Fibroblast of skin of right quadriceps (primary cell): ENCODE measurements around the gene BEND3.
"Not testable (repeated sequence)": the region's sequence is repeated elsewhere in the genome, so short reads cannot be mapped to it uniquely, and the experiment has no call there.

ENCODE experiments used
- DNase-seq: peaks from one replicate; pipeline ENCODE4 v3.0.0-alpha.2; 2013

The BEND3 gene

DNA sequence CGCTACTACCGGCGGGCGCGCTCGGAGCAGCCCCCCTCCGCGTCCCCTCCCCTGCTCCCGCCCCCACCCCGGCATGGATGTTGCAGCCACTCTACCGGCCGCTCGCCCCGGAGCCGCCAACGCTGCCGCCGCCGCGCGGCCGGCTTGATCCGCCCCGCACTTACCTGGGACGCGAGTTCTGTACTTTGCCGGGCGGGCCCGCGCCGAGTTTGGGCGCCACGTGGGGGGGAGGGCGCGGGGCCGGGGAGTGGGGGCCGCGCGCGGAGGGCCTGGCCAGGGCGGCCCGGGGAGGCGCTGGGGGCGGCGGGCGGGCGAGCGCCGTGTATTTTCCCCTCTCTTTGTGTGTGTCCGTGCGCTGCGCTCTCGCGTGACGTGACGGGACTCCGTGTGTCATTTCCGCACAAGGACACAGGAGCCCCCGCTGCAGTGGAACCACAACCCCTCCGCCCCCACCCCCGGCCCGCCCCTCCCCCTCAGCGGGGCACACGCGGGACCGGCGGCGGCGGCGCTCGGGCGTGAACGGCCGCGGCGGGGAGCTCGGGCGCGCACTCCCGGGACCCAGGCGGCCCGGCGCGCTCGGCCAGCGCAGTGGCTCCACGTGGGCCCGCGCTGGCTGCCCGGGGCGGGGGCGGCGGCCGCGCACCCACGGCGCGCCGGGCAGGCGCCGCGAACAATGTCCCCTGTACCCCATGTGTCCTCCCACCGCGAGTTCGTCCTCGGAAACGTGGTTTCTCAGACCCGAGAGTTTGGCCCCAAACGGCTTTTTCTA is at the start of gene BEND3:
Gene BEND3, minus strand, starts transcription at position 590 of the 769 bp plus-strand sequence. CDS start 16,230 bp downstream, outside the sequence.
- DNase-seq, result peak; percentile 20

DNA sequence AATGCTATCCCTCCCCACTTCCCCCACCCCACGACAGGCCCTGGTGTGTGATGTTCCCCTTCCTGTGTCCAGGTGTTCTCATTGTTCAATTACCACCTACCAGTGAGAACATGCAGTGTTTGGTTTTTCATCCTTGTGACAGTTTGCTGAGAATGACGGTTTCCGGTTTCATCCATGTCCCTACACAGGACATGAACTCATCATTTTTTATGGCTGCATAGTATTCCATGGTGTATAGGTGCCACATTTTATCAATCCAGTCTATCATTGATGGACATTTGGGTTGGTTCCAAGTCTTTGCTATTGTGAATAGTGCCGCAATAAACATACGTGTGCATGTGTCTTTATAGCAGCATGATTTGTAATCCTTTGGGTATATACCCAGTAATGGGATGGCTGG is 49.0 kb upstream of the BEND3 start:
- not testable (repeated sequence) for DNase-seq

DNA sequence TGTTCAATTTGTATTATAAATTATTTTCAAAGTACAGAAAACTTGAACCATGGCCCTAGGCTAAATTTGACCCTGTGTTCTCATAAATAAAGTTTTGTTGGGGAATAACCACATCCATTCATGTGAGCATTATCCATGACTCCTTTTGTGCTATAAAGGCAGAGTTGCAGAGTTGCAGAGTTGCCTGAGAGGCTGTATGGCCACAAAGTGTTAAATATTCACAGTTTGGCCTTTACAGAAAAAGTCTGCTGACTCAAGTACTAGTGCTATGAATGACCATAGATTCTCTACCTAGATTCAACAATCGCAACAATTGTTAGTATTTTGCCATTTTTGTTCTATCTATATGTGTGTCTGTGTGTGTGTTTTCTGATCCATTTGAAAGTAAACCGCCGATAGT is 46.2 kb upstream of the BEND3 start:
- no peak for DNase-seq

DNA sequence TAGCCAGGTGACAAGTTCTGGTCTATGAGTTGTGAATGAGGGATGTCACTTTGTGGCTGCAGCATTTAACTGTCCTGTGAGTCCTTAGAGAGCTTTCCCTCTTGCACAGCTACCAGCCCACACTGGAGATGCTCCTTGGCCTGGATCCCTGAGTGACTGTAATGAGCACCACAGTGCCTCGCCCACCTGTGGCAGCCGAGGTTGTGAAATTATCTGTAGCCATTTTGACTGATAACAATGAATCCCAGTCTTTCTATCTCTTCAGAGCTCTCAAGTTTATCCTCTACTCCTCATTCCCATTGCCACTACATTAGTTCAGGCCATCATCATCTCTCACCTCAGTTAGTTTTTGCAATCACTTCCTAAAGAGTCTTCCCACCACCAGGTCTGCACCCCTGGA is 41.3 kb upstream of the BEND3 start:
- DNase-seq, result no peak

DNA sequence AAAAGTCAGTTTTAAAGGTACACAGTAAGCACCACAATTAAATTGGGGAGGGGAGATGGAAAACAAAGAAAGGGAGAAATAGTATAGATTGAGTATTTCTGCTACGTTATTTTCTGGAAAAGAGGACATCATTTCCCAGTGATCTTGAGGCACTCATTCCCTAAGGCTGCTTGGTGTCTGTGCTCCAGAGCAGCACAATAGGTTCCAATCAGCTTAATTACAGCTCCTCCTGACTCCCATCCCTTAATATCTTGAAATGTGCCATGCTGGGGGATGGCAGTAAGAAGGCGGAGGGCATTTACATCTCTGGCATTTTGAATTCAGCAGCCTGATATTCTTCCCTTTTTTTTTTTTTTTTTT is 39.5 kb upstream of the BEND3 start:
- DNase-seq, result no peak

DNA sequence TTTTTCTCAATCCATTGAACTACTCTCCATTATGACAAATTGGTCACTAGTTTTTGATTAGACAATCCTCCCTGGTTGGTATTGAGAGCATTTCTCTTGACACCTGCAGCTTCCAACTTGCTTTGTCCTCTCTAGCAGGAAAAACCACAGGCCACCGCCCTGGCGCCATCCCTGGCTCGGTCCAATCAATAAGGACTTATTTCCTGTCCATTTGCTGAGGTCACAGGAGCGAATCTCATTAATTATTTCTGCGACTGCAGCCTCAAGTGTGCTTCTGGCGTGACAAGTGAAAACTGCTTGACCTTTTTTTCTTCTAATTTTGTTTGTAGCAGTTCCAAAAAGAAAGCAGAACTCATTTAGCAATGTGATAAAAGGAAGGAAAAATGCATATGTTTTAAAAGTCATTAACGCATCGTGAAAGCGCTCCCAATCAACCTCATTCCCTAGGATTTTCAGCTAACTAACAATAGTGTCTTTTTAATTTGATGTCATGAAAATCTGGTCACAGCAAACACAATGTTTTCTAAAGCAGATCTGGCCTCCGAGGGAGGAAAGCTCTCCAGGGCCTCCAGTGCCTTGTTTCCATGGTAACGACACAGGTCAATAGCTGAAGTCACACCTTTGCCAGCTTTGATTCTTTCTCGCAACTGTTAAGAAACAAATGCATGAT is 39.0 kb upstream of the BEND3 start:
- no peak for DNase-seq

DNA sequence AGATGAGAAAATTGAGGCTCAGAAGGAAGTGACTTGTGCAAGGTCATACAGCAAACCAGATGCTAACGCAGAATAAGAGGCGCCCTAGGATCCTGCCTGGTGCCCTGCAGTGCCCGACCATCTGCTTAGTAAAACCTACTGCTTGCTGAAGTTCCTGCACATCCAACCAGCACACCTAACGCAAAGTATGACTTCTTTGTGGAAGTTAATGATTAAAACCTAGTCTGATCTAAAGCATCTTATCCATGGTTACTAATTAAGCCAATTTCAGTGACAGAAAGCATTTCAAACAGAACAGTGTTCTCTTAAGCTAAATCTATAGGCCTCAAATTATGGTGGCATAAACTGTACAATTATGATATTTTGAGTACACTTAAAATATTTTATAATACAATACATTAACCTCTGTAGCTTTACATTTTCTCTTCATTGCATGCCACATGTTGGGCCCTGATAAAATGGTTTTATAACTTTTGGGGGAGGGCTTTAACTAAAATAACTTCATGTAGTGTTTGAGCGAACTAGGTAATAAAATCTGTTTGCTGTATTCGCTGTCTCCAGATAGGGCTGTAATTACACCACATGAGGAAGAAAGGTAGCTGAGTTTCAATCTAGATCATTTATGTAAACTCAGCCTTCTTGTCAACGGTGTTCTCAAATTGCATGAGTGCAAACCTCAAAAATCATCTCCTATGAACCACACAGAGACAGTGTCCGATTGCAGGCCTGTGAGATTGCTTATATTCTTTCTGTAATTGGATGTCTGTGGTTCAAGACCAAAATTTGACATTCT is 37.5 kb upstream of the BEND3 start:
- peak; percentile 28 for DNase-seq

DNA sequence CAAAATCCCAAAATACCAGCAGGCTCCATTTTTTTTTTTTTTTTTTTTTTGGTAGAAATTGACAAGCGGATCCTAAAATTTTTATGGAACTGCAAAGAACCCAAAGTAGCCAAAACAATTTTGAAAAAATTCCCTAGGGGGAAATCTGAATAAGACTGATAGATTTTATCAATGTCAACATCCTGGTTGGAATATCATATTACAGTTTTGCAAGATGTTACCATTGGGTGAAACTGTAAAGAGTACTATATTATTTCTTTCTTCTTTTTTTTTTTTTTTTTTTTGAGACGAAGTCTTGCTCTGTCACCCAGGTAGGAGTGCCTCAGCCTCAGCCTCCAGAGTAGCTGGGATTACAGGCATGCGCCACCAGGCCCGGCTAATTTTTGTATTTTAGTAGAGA is 29.4 kb upstream of the BEND3 start:
- DNase-seq, result no peak

DNA sequence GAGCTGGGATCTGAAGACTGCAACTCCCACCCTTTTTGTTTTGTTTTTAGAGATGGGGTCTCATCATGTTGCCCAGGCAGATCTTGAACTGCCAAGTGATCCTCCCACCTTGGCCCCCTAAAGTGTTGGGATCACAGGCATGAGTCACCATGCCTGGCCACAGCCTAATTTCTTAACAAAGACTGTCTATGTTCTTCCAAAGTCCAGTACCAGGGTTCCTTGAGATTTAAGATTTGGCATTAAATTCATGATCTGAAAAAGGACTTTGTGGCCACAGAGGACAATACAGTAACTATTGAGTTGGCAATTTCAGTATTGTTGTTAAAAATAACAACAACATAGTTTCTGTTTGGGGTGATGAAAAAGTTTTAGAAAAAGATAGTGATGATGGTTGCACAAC is 28.7 kb upstream of the BEND3 start:
- no peak for DNase-seq

DNA sequence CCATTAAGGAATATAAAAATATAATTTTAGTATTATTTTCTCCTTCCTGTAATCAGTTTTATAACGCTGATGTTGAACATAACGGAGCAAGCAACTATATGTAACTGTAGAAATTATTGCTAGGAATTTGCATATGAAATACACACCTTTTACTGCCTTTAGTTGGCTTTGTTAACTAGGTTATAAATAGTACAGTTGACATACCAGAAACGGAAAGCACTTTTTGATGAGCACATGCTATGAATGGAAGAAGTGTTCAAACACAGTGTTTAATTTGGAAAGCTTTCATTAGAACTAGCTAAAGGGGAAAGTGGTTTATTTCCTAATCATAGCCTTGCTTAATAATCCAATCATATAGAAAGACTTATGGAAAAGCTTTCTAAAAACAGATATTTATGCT is 25.3 kb upstream of the BEND3 start:
- DNase-seq, result no peak

DNA sequence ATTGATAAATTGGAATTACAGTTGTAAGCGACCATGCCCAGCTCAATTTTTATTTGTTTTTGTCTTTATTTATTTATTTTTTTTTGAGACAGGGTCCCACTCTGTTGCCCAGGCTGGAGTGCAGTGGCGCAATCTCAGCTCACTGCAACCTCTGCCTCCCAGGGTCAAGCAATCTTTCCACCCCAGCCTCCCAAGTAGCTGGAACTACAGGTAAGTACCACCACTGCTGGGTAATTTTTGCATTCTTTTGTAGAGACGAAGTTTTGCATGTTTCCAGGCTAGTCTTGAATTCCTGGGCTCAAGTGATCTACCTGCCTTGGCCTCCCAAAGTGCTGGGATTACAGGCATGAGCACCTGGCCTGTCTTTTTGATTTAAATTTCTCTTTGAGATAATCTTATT is 21.0 kb upstream of the BEND3 start:
- DNase-seq, result not testable (repeated sequence)

DNA sequence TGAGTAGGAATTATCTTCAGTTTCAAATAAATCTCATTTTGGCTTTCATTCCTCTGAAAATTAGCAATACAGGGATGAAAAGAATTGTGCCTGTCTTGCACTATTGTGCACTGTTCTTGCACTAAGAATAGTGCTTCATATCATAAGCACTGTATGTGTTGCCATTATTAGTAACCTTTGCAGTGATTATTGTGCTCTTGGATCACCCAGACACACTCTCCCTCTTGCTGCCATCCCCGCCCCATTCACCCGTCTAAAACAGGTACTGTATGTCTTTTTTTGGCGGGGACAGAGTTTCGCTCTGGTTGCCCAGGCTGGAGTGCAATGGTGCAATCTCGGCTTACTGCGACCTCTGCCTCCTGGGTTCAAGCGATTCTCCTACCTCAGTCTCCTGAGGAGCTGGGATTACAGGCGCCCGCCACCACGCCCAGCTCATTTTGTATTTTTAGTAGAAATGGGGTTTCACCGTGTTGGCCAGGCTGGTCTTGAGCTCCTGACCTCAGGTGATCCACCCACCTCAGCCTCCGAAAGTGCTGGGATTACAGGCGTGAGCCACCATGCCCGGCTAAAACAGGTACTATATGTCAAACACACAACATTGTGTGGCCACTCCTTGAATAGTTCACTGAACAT is 19.8 kb upstream of the BEND3 start:
- DNase-seq, result not testable (repeated sequence)

DNA sequence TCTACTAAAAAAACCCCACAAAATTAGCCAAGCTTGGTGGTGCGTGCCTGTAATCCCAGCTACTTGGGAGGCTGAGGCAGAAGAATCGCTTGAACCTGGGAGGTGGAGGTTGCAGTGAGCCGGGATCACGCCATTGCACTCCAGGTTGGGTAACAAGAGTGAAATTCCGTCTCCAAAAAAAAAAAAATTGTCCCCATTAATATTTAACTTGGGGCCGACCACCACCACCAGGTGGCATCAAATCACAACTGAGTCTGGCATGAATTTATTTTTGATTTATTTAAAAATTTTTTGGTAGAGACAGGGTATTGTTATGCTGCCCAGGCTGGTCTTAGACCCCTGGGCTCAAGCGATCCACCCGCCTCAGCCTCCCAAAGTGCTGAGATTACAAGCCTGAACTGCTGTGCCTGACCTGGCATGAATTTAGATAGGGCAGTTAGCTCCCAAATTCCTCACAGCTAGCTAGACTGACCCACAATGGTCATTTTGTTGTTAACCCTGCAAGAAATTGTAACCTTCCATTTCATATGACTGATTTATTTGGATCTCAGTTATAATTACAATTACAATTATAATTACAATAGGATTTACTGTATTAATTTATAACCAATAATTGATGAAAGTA is 17.1 kb upstream of the BEND3 start:
- peak; percentile 28 for DNase-seq

DNA sequence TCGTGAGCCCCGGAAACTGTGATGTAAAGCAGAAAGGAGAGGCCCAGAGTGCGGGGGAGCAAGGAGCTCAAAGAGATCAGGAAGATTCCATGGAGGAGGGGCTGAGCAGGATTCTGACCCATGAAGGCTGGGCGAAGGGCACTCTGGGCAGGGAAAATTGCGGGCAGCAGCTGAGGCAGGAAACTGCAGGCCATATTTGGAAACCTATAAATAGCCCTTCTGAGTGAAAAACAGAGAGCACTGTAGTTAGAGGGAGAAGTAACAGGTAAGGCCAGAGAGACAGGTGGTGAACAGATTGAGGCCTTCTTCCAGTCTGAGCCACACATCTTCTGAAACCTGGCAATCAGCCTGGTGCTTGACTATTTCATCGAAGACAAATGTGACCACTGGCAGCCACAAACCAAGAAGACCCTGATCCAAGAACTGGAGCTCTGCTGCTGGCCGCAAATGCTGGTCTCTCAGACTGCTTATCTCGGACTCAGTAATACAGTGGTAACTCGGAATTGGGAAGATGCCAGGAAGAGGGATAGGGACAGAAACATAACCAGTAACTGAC is 14.1 kb upstream of the BEND3 start:
- DNase-seq, result no peak

DNA sequence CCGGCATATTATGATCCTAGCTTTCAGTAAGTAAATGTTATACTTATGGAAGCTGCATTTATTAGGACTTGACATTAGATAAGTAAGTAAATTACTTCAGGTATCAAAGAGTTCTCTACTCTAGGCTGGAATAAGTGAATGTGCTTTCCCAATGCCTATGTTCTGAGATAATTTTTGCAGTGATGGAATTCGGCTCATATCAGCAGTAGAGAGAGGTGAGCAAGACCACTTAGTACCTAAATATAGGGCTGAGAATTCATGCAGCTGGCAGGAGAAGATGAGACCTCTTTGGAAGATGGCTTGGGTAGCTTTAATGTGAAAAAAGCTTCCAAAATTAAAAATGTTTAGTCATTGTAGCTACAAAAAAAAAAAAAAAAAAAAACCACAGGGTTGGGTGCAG is 13.3 kb upstream of the BEND3 start:
- peak; percentile 7 for DNase-seq

DNA sequence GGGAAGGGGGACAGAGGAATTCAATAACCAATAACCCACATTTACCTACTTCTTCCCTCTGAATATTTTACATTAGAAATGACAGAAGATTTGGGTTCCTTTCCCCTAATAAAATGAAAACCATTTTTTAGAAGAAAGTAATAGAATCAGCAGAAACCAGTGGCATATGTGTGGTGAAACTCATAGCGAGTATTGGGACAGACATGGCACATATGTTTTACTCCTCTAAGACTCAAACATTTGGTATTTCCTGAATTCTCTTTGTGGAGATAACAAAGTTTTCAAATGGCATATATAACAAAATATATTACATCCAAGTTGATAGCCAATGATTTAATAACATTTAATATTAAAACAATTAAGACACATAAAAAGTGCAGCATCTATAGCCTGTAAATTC is 12.9 kb upstream of the BEND3 start:
- peak; percentile 54 for DNase-seq

DNA sequence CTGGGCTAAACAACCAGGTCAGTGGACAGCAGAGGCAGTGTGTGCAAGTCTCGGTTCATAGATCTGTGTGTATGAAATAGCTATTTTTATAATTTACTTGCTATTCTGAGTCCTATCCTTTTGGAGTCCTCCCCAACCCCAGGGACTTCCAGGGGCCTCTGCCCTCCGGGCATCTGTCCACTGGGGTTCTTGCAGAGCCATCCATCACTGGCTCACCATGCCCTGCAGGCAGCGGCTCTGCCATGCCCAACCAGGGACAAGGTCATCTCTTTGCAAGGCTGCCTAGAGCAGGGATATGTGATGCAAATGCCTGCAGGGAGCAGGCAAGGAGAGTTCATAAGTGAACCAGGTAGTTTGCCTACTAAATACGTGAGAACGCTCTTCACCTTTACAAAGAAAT is 10.5 kb upstream of the BEND3 start:
- no peak for DNase-seq

DNA sequence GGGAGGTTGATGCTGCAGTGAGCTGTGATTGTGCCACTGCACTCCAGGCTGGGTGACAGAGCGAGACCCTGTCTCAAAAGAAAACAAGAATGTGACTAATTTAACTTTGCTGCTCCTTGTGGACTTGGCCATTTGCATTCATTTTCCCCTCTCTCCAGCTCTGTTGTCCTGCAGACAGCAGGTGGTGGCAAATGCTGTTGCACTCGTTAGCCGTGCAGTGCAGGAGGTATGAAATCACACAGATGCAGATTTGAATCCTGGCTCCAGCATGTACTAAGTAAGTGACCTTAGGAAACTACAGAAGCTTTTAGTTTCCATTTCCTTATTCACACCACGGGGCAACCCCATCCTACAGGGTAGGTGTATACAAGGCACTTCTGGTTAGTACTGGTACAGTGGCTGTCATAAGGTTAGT is 9.6 kb upstream of the BEND3 start:
- DNase-seq, result no peak

DNA sequence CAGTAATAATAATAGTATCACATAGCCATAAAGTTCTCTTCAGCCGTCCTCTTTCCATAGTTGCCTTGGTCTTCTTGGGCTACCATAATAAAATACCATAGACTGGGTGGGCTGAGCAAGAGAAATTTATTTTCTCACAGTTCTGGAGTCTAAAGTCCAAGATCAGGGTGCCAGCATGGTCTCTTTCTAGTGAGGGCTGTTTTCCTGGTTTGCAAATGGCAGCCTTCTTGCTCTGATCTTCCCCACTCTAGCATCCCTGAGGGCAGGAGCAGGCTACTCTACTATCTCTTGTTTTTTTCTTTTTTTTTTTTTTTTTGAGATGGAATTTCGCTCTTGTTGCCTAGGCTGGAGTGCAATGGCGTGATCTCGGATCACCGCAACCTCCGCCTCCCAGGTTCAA is 8.2 kb upstream of the BEND3 start:
- DNase-seq, result no peak

DNA sequence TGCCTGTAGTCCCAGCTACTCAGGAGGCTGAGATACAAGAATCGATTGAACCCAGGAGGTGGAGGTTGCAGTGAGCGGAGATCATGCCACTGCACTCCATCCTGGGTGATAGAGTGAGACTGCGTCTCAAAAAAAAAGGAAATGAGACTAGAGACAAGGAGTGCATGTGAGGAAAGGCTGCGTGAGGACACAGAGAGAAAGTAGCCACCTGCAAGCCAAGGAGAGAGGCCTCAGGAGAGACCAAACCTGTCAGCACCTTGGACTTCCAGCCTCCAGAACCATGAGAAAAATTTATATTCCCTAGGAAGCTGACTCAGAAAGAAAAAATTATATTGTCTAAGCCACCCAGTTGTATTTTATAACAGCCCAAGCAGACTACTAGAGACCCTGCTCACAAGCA is 7.4 kb upstream of the BEND3 start:
- DNase-seq, result peak; percentile 28

DNA sequence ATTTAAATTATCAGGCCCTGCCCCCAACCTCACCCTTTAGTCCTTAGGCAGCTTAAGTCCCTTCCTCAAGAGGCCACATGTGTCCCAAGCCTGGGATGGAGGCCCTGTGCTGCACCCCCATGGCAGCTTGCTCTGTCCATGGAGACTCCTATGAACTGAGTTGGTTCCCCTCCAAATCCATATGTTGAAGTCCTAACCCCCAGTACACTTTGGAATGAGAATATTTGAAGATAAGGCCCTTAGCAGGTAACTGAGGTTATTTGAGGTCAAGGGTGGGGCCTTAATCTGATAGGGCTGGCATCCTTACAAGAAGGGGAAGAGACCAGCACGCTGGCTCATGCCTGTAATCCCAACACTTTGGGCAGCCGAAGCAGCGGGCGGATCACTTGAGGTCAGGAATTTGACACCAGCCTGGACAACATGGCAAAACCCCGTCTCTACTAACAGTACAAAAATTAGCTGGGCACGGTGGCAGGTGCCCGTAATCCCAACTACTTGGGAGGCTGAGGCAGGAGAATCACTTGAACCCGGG is 6.7 kb upstream of the BEND3 start:
- DNase-seq, result no peak

DNA sequence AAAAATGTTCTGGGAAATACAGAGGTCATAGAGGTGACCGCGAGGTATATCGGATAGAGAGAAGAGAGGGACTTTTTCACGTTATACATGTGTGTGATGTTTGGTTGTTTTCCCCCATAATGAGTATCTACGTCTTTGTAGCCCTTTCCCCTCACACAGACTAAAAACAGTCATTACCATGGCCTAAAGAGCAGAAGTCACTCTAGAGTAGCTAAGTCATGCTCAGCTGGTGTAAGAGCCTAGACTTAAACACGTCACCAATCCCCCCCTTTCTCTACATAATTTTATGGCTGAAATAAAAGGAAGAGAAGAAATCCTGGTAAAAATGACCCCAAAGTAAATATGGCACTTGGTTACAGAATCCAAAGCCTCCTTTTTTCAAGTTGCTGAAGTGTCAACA is 6.0 kb upstream of the BEND3 start:
- no peak for DNase-seq
